DMS114 treated with DMSO at 0.1 percent for 48 hours (cell line): ENCODE measurements around the gene ACACB.
"Not testable (repeated sequence)": the region's sequence is repeated elsewhere in the genome, so short reads cannot be mapped to it uniquely, and the experiment has no call there.

Experiments used
- DNase-seq: peaks from one replicate; lab custom pipeline; 2025; ENCODE audit not compliant: unreplicated experiment; lab: John Stamatoyannopoulos, UW

ACACB gene

GRCh38 chr12:109139360-109139759, 23.0 kb downstream of the ACACB start:
- DNase-seq = no peak

DNA sequence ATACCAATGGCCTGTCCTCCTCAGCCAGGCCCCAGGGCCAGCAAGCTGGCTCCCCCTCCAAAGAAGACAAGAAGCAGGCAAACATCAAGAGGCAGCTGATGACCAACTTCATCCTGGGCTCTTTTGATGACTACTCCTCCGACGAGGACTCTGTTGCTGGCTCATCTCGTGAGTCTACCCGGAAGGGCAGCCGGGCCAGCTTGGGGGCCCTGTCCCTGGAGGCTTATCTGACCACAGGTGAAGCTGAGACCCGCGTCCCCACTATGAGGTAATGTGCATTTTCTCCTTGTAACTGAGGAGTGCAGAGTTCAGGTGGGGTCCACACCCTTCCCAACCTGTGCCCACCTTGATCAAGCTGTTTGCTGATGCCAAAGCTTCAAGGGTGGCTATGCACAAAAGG, 23.4 kb downstream of the ACACB start:
- DNase-seq = no peak

DNA sequence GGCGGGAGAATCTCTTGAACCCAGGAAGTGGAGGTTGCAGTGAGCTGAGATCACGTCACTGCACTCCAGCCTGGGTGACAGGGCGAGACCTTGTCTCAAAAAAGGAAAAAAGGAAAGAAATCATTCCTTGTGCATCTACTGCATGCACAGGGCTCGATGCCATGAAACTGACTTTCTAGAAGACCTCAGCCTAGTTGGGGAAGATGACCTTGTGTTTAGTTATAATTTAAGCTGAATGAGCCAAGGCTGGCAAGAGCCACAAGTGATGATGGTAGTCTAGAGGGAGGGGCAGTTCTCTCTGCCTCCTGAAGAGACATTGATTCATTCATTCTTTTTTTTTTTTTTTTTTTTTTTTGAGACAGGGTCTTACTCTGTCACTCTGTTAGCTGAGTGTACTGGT, 24.2 kb downstream of the ACACB start:
- no peak for DNase-seq

DNA sequence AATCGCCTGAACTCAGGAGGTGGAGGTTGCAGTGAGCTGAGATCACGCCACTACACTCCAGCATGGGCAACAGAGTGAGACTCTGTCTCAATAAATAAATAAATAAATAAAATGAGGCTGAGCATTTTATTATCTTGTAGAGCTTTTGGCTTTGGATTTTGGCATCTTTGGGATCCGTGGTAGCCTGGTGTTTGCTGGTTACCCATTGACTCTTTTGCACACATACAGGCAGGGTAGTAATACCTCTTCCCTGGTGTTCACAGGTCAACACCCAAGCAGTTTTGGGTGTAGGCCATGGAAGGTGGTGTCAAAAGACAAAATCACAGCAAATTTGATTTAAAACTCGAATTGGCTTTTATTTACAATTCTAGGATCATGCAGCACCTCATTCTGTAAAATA, 27.8 kb downstream of the ACACB start:
- DNase-seq = no peak

DNA sequence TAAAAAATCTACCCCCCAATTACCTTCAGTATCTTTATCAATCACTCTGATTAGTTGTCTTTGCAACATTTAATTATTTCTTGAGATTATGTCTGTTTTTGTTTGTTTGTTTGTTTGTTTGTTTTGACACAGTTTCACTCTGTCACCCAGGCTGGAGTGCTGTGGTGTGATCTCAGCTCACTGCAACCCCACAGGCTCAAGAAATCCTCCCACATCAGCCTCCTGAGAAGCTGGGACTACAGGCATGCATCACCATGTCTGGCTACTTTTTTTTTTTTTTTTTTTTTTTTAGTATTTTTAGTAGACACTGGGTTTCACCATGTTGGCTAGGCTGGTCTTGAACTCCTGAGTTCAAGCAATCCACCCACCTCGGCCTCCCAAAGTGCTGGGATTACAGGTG, 30.7 kb downstream of the ACACB start:
- DNase-seq = not testable (repeated sequence)

DNA sequence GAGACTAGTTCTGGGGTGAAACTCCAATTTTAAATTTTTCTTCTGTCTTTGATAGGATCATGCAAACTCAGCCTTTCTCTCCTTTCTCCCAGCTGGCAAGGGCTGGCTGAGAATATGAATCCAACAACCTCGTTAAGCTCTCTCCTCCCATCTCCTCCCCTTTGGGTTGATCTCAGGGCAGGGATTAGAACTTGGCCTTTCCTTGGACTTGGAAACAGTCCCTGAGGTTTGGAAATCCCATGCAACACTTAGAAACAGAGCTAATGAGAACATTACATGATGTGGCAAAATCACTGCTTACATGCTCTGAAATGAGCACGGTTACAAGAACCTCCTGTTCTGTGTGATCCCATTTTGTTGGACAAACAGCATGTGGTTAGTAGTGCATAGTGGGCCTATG, 31.6 kb downstream of the ACACB start:
- DNase-seq = no peak

GRCh38 chr12:109150124-109150640, 33.8 kb downstream of the ACACB start:
- no peak for DNase-seq

DNA sequence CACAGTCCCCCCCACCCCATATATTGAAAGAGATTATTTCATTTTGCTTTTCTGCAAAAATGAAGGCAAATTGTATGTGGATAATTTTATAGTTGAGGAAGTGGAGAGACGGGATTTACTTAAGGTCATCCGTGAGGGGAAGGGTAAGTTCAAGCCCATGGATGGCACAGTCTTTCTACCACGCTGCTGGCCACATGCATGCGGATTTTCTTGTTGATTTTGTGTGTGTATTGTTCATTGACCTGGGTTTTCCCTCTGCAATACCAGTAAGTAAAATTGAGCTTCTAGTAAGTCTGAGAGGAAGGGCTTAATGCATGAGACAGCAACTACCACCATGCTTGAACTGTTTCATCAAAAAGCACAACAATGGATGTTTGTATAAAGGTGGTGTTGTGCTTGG, 35.1 kb downstream of the ACACB start:
- no peak for DNase-seq

GRCh38 chr12:109153821-109154441, 37.5 kb downstream of the ACACB start:
- no peak for DNase-seq

DNA sequence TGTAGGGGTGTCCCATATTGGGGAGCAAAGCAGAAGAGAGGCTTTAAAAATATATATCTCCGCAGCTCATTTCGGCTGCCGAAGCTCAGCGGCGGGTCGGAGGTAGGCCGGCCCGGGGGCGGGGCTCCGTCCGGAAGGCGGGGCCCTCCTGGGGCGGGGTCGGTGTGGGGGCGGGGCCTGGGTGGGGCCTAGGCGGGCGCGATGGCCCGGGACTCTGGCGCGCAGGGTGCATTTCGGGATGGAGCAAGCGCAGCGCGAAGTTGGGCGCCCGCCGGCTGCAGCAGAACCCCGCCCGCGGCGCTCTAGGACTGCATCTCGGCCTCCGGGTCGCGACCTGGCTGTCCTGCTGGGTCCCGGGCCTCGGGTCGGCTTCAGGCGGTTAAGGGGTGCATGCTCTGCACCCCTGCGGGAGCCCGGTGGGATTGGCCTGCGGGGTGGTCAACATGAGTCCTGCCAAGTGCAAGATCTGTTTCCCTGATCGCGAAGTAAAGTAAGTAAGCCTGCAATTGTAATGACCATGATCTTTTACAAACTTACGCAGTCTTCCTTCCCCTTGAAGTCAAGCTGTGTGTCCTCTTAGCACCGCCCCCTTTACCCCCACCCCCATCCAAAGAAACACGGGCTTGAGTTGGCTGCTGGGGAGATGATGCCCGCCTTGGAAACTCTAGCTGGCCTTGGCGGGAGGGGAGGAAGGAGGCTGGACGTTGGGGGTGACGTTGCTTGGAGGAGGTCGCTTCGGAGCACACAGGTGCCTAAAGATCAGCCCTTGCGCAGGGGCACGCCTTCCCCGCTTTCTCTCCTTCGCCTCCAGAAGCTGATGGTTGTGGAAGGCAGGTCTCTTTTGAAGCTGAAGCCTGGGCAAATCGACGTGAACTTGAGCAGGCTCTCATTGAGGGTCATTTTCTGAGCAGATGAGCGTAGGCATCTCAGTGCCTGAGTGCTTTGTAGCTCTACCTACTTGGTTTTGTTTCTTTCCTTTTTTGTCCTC, 38.4 kb downstream of the ACACB start:
- DNase-seq = peak; percentile 81

- no peak for DNase-seq
Measured at GRCh38 chr12:109156036-109156435, 39.6 kb downstream of the ACACB start.

DNA sequence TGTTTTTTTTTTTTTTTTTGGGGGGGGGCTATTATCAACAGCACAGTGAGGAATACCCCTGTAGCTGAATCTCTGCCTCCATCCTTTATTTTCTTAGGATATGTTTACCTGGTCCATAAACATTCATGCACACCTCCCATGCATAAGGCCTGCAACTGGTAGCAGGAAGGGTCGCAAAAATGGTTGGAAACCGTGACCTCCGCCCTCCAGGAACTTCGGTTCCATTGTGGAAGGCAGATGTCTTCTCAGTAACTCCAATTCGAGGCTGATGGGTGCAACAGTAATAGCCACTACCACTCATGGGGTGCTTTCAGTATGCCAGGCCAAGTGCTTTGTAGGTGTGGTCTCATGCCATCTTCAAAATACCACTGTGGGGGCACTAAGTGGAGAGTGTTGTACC, 40.2 kb downstream of the ACACB start:
- DNase-seq = no peak

DNA sequence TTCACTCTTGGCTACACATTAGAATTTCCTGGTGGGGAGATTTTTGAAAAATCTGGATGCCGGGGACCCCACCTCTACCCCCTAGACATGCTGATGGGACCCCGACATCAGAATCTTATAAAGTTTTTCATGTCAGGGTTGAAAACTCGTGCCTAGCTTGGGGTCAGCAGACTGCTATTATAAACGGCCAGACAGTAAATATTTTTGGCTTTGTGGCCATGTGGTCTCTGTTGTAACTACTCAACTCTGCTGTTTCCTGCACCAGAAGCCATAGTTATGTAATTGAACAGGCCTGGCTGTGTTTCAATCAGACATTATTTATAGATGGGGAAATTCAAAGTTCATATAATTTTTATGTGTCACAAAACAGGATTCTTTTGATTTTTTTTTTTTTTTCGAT, 41.6 kb downstream of the ACACB start:
- DNase-seq = no peak

DNA sequence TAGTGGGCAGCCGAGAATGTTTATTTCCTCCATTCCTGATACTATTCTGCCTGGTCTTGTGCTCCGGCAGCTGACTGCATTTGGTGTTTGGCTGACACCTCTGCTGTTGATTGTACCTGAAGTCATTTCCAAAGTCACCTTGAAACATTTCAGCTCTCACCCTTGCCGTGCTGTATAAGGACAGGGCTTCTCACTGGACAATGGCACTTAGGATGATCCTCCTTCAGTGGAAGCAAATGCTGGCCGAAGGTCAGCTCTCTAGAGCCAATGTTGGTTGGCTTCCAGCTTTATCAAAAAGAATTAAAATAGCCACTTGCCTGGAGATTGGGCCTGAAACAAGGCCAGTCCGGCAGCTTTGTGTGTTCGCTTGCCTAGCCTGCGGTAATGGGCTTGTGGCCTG, 44.0 kb downstream of the ACACB start:
- no peak for DNase-seq

DNA sequence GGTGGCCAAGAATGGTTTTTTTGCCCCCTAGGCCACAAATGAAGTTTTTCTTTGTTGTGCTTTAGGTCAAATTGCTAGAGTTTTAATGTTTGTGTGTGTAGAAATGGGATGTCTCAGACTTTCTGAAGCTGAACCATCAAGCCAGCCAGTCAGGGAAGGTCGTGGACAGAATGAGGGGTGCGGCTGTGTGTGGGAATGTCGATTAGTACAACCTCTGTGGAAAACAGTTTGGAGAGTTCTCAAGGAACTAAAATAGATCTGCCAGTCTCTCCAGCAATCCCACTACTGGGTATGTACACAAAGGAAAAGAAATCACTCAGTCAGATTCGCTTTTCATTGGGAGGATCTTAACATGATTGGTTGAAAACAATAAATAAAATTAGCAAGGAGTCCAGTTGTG, 44.5 kb downstream of the ACACB start:
- DNase-seq = no peak

GRCh38 chr12:109162551-109162950, 46.2 kb downstream of the ACACB start:
- DNase-seq = no peak

GRCh38 chr12:109163167-109163566, 46.8 kb downstream of the ACACB start:
- DNase-seq = no peak

DNA sequence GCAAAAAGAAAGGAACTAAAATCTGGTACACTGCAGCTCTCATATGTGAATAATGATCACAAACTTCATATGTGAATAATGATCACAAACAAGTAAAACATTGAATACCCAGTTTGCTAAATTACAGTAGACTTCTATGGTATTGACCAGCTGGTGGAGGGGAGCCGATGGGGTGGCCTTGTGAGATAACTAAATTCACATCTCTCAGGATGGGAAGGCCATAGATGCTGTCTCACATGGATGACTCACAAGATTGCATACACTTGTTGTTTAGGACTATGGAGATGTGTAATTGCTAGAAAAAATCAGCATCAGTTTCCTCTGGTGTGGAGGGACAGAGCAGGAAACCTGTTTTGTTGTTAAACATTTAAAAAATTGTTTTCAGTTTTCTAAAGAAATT, 49.2 kb downstream of the ACACB start:
- DNase-seq = no peak

- no peak for DNase-seq
Measured at GRCh38 chr12:109166371-109166770, 50.0 kb downstream of the ACACB start.

- no peak for DNase-seq
Measured at GRCh38 chr12:109167781-109168180, 51.4 kb downstream of the ACACB start.

- DNase-seq = no peak
Measured at GRCh38 chr12:109169262-109169661, 52.9 kb downstream of the ACACB start.

GRCh38 chr12:109169686-109170085, 53.3 kb downstream of the ACACB start:
- DNase-seq = no peak
